ENCODE data around the gene GET4.

Gene GET4

GRCh38 chr7:891291-891690 lies 14.9 kb downstream of the GET4 start:
- Histone ChIP-seq H4K20me1 (ENCODE audit: insufficient read depth, low read length) (no peaks in the 10 kb centered on the region), H3K4me2 (ENCODE audit: low read length) (no peak overlapping the region), H3K4me1 (ENCODE audit: insufficient read depth, low read length, severe bottlenecking) (no peaks in the 10 kb centered on the region), H3K9ac (ENCODE audit: low read length) (no peak overlapping the region), H3K27ac (ENCODE audit: low read depth, low read length, poor library complexity, severe bottlenecking) (no peak overlapping the region), H3K9me2 (ENCODE audit: low read depth, low read length) (no peaks in the 10 kb centered on the region), H3K27me3 (ENCODE audit: insufficient read depth, low read length) (no peaks in the 10 kb centered on the region), H3K9me3 (ENCODE audit: low read length) (no peaks in the 10 kb centered on the region), H3F3A (ENCODE audit: insufficient read depth, low read length) (no peaks in the 10 kb centered on the region), H3K36me3 (ENCODE audit: insufficient read depth, low read length) (peaks cover 70% of the 10 kb centered on the region), H3K4me3 (ENCODE audit: low read depth, low read length, poor library complexity, severe bottlenecking) (no peak overlapping the region), H3K79me2 (ENCODE audit: insufficient read depth, low read length) (no peaks in the 10 kb centered on the region), H2AFZ (ENCODE audit: low read length) (no peak overlapping the region)
- TF ChIP-seq EZH2 (IDR thresholded peaks at IDR 0.05; ENCODE audit: borderline replicate concordance, low read length) (no peak), CTCF (IDR thresholded peaks at IDR 0.05; ENCODE audit: low read length) (no peak)

GRCh38 chr7:891805-892204 lies 15.5 kb downstream of the GET4 start:
- Histone ChIP-seq H3F3A (ENCODE audit: insufficient read depth, low read length) (no peaks in the 10 kb centered on the region), H3K79me2 (ENCODE audit: insufficient read depth, low read length) (no peaks in the 10 kb centered on the region), H3K27ac (ENCODE audit: low read depth, low read length, poor library complexity, severe bottlenecking) (no peak overlapping the region), H3K27me3 (ENCODE audit: insufficient read depth, low read length) (no peaks in the 10 kb centered on the region), H3K36me3 (ENCODE audit: insufficient read depth, low read length) (peaks cover 72% of the 10 kb centered on the region), H3K9ac (ENCODE audit: low read length) (no peak overlapping the region), H3K4me2 (ENCODE audit: low read length) (no peak overlapping the region), H3K4me1 (ENCODE audit: insufficient read depth, low read length, severe bottlenecking) (no peaks in the 10 kb centered on the region), H2AFZ (ENCODE audit: low read length) (no peak overlapping the region), H3K9me2 (ENCODE audit: low read depth, low read length) (no peaks in the 10 kb centered on the region), H3K9me3 (ENCODE audit: low read length) (no peaks in the 10 kb centered on the region), H4K20me1 (ENCODE audit: insufficient read depth, low read length) (no peaks in the 10 kb centered on the region), H3K4me3 (ENCODE audit: low read depth, low read length, poor library complexity, severe bottlenecking) (no peak overlapping the region)
- TF ChIP-seq CTCF (IDR thresholded peaks at IDR 0.05; ENCODE audit: low read length) (no peak), EZH2 (IDR thresholded peaks at IDR 0.05; ENCODE audit: borderline replicate concordance, low read length) (no peak)

- Histone ChIP-seq H3K27ac (ENCODE audit: low read depth, low read length, poor library complexity, severe bottlenecking) (no peak overlapping the region), H3K9me2 (ENCODE audit: low read depth, low read length) (no peaks in the 10 kb centered on the region), H3K4me3 (ENCODE audit: low read depth, low read length, poor library complexity, severe bottlenecking) (no peak overlapping the region), H3K4me2 (ENCODE audit: low read length) (no peak overlapping the region), H3K27me3 (ENCODE audit: insufficient read depth, low read length) (no peaks in the 10 kb centered on the region), H3K79me2 (ENCODE audit: insufficient read depth, low read length) (no peaks in the 10 kb centered on the region), H3K36me3 (ENCODE audit: insufficient read depth, low read length) (peaks cover 66% of the 10 kb centered on the region), H3K4me1 (ENCODE audit: insufficient read depth, low read length, severe bottlenecking) (no peaks in the 10 kb centered on the region), H4K20me1 (ENCODE audit: insufficient read depth, low read length) (no peaks in the 10 kb centered on the region), H3K9ac (ENCODE audit: low read length) (no peak overlapping the region), H2AFZ (ENCODE audit: low read length) (no peak overlapping the region), H3K9me3 (ENCODE audit: low read length) (no peaks in the 10 kb centered on the region), H3F3A (ENCODE audit: insufficient read depth, low read length) (no peaks in the 10 kb centered on the region)
- TF ChIP-seq EZH2 (IDR thresholded peaks at IDR 0.05; ENCODE audit: borderline replicate concordance, low read length) (no peak), CTCF (IDR thresholded peaks at IDR 0.05; ENCODE audit: low read length) (no peak)
These were observed 16.6 kb downstream of the GET4 start for GRCh38 chr7:892648-893593.

Data from OCI-LY1 (cell line).